HepG2 (cell line): Measurements from ENCODE around the gene NUDT13. TPM values are rescaled to one million over a fixed set of nuclear protein-coding genes. Genes with fewer than 3 reads are reported as not detected.

ENCODE experiments used
- ARHGAP35 ChIP-seq: sonication (generic); formaldehyde crosslinking; IDR thresholded peaks from 2 replicates; pipeline ENCODE4 v1.9.0; 2022; ENCODE audit warnings: mild to moderate bottlenecking, inconsistent platforms, moderate library complexity, missing genetic modification reagents, borderline replicate concordance
- ARID4A ChIP-seq: sonication (generic); formaldehyde crosslinking; IDR thresholded peaks from 2 replicates; pipeline ENCODE4 v1.5.0; 2020; ENCODE audit warnings: mild to moderate bottlenecking, missing genetic modification reagents, borderline replicate concordance
- ATF7 ChIP-seq, 2 experiments: fragments of 450-650 bp in 1 of 2; sonication (generic) in 1 of 2; formaldehyde crosslinking in 1 of 2; IDR thresholded peaks; 2 replicates each; pipeline versions ENCODE4 v1.4.0 to v1.6.1; 2016 to 2020; ENCODE audit warnings: antibody characterized with exemption in 1 of 2, mild to moderate bottlenecking in 1 of 2, missing genetic modification reagents in 1 of 2
- EHMT2 ChIP-seq: fragments of 200-600 bp; sonication (generic); IDR thresholded peaks from 2 replicates; pipeline ENCODE4 v1.7.0; 2017; ENCODE audit warnings: antibody characterized with exemption, low read depth, low read length, borderline replicate concordance
- HNRNPH1 ChIP-seq: fragments of 200-400 bp; formaldehyde crosslinking; optimal IDR thresholded peaks from 2 replicates; pipeline ENCODE3; 2017; ENCODE audit warnings: mild to moderate bottlenecking, low read depth, low read length
- KAT2B ChIP-seq: fragments of 150-350 bp; IDR thresholded peaks from 2 replicates; pipeline ENCODE4 v1.6.1; 2014; ENCODE audit warnings: low read depth, low read length, borderline replicate concordance
- MAX ChIP-seq: IDR thresholded peaks from 2 replicates; pipeline ENCODE4 v1.6.1; 2012; ENCODE audit warnings: inconsistent platforms
- MIER3 ChIP-seq: IDR thresholded peaks from 2 replicates; pipeline ENCODE4 v1.6.1; 2016; ENCODE audit warnings: missing compliant biosample characterization, borderline replicate concordance
- NFATC3 ChIP-seq: sonication (generic); formaldehyde crosslinking; IDR thresholded peaks from 2 replicates; pipeline ENCODE4 v1.5.1; 2020; ENCODE audit warnings: mild to moderate bottlenecking, missing genetic modification reagents
- PAX8 ChIP-seq: sonication (generic); formaldehyde crosslinking; IDR thresholded peaks from 2 replicates; pipeline ENCODE4 v1.8.0; 2022; ENCODE audit warnings: mild to moderate bottlenecking, missing genetic modification reagents, borderline replicate concordance
- THAP8 ChIP-seq: sonication (generic); formaldehyde crosslinking; IDR thresholded peaks from 2 replicates; pipeline ENCODE4 v1.5.1; 2020; ENCODE audit warnings: missing genetic modification reagents, mild to moderate bottlenecking, borderline replicate concordance
- ZBTB14 ChIP-seq: sonication (generic); formaldehyde crosslinking; IDR thresholded peaks from 2 replicates; pipeline ENCODE4 v1.4.0; 2020; ENCODE audit warnings: missing genetic modification reagents
- ZFAT ChIP-seq: sonication (generic); formaldehyde crosslinking; conservative IDR thresholded peaks from 2 replicates; pipeline ENCODE4 v1.8.1; 2023; ENCODE audit warnings: missing genetic modification reagents, inconsistent platforms
- ZNF10 ChIP-seq: sonication (generic); formaldehyde crosslinking; IDR thresholded peaks from 2 replicates; pipeline ENCODE4 v1.4.0; 2020; ENCODE audit warnings: mild to moderate bottlenecking, low read depth, missing genetic modification reagents, borderline replicate concordance
- ZNF616 ChIP-seq: sonication (generic); formaldehyde crosslinking; IDR thresholded peaks from 2 replicates; pipeline ENCODE4 v1.5.0; 2020; ENCODE audit warnings: low read depth, mild to moderate bottlenecking, missing genetic modification reagents
- ZNF639 ChIP-seq: conservative IDR thresholded peaks from 2 replicates; pipeline ENCODE4 v1.6.1; 2018; ENCODE audit warnings: missing genetic modification reagents
- ZNF652 ChIP-seq: IDR thresholded peaks from 2 replicates; pipeline ENCODE4 v1.6.1; 2016; ENCODE audit warnings: low read depth, borderline replicate concordance
- ZNF660 ChIP-seq: sonication (generic); formaldehyde crosslinking; IDR thresholded peaks from 2 replicates; pipeline ENCODE4 v1.5.1; 2020; ENCODE audit warnings: mild to moderate bottlenecking, low read depth, missing genetic modification reagents, borderline replicate concordance
- ZNF780A ChIP-seq: sonication (generic); formaldehyde crosslinking; IDR thresholded peaks from 2 replicates; pipeline ENCODE4 v1.8.0; 2022; ENCODE audit warnings: mild to moderate bottlenecking, missing genetic modification reagents, moderate library complexity
- polyA plus RNA-seq, 8 experiments: library from polyadenylated mRNA; depleted of rRNA in 3 of 8; stranded (reverse) in 7 of 8; unstranded in 1 of 8; fragments of >200 nt; fragmentation: Illumina TruSeq in 4 of 8; extraction: Trizol in 4 of 8; gene quantifications; 2 replicates each; pipeline versions ENCODE4 v1.2.1 to v1.2.3, GENCODE V29; 2011 to 2016; ENCODE audit warnings: low read depth in 4 of 8, missing spikeins in 1 of 8, mixed read lengths in 1 of 8; ENCODE audit not compliant: insufficient read depth in 1 of 8
- total RNA-seq, 5 experiments: library from RNA; depleted of rRNA; stranded (reverse); fragments of >200 nt; fragmentation: Illumina TruSeq; extraction: Trizol; gene quantifications; 2 replicates each; pipeline ENCODE4 v1.2.3, GENCODE V29; 2016; ENCODE audit warnings: low read depth in 1 of 5

Gene NUDT13
- total and polyA plus RNA-seq, 2 of the 13 experiments (the other 11 are each of a cell fraction or from before 2014, with no cell fraction given): 4.2 to 6.5 TPM

GRCh38 chr10:73096449-73097304 lies 13.6 kb upstream of the NUDT13 start, which contains the start of gene P4HA1 (continued):
- TF ChIP-seq ZNF639: no peak
- no peak for TF ChIP-seq ZNF780A (CRISPR knock-in tag)
- no peak for TF ChIP-seq KAT2B
- TF ChIP-seq THAP8: no peak
- TF ChIP-seq ZNF660 (CRISPR knock-in tag): peak; percentile 64; the same call in 1 of the 2 replicates
- TF ChIP-seq ZNF10 (CRISPR knock-in tag): no peak
- no peak for TF ChIP-seq ZNF616 (CRISPR knock-in tag)
- TF ChIP-seq ZNF652: no peak; the same call in 1 of the 2 replicates
- TF ChIP-seq HNRNPH1: no peak
- 0 out of 2 replicates have a peak, but pooled peaks have one; percentile 53 for TF ChIP-seq ZFAT
- TF ChIP-seq MIER3 (CRISPR knock-in tag): peak; percentile 76
- TF ChIP-seq MAX: peak; percentile 91
- TF ChIP-seq ATF7 (IDR thresholded peaks at IDR 0.05): no peak
- TF ChIP-seq ATF7 (CRISPR knock-in tag; IDR thresholded peaks at IDR 0.05): no peak
- no peak; the same call in 1 of the 2 replicates for TF ChIP-seq PAX8 (CRISPR knock-in tag)
- TF ChIP-seq ZBTB14 (CRISPR knock-in tag): no peak; the same call in 1 of the 2 replicates
- peak; percentile 92; the same call in 1 of the 2 replicates for TF ChIP-seq ARHGAP35 (CRISPR knock-in tag)
- TF ChIP-seq NFATC3 (CRISPR knock-in tag): peak; percentile 19; the same call in 1 of the 2 replicates
- TF ChIP-seq EHMT2: no peak
- peak; percentile 92 for TF ChIP-seq ARID4A (CRISPR knock-in tag)
